Activated CD4-positive, alpha-beta T cell treated with anti-CD3 and anti-CD28 coated beads, Interleukin-2, amount 50 U/mL, for 24 hours (primary cell): Measurements from ENCODE around the gene C6orf58.
"Not testable (repeated sequence)": the region's sequence is repeated elsewhere in the genome, so short reads cannot be mapped to it uniquely, and the experiment has no call there.

Source experiments
- DNase-seq, 2 donors: peaks; one replicate each; pipeline ENCODE4 v3.0.0-alpha.2; 2020; ENCODE audit warnings: low read depth in 1 of 2, low spot score in 1 of 2

C6orf58 gene

GRCh38 chr6:127590344-127590743 is 13.4 kb downstream of the C6orf58 start:
- DNase-seq: no peak

GRCh38 chr6:127592964-127593363 is 16.0 kb downstream of the C6orf58 start:
- no peak for DNase-seq

DNA sequence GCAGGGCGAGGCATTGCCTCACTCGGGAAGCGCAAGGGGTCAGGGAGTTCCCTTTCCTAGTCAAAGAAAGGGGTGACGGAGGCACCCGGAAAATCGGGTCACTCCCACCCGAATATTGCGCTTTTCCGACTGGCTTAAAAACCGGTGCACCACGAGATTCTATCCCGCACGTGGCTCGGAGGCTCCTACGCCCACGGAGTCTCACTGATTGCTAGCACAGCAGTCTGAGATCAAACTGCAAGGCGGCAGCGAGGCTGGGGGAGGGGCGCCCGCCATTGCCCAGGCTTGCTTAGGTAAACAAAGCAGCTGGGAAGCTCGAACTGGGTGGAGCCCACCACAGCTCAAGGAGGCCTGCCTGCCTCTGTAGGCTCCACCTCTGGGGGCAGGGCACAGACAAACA is 16.5 kb downstream of the C6orf58 start:
- not testable (repeated sequence) for DNase-seq

GRCh38 chr6:127606131-127606562 is 29.2 kb downstream of the C6orf58 start:
- no peak for DNase-seq

DNA sequence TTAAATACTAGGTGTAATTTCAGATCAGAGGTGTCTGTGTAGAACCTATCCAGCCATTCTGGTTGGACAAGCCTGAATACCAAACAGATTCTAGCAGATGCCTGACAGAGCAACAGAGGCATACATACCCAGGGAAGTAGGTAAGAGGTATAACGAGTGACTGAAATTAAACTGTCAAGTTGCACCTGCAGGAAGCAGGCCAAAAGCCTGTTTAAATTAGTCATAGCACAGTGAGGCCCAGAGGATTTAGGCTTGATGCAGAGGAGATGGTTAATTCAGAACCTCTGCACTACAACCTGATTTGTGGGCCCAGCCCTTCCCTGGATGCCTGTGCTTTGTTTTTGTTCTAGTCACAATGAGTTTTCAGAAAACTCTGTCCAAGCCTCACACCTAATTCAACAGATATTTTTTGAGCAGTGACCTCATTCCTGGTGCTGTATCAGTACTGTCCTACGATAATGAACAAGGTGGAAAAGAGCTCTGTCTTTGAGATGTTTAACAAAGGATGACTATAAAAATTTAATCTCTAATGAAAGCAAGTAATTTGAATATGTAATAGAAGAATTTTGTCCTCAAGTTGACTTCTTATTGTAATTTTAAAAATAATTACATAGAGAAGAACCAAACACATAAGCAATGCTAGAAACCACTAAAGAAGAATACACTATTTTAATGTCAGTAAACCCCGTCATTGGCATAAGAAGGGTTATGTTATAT is 31.7 kb downstream of the C6orf58 start:
- no peak for DNase-seq

DNA sequence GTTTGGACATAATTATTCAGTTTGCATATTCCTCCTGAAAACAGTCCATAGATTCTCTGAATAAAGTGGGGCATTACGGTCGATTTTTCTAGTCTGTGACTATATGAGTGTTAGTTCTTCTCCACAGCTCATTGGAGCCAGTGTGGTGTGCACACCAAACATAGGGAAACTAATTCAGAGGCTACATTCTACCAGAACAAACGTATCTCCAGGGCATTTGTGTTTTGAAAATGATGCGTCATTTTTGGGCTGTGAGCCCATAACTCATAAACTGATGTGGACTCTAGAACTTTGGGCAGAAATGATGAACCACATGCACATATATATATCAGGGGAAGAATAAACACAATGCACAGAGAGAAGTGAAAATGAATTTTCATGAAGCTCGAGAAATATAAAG is 41.8 kb downstream of the C6orf58 start:
- no peak for DNase-seq

- no peak for DNase-seq
These were observed 53.8 kb downstream of the C6orf58 start for GRCh38 chr6:127630800-127631199.

- DNase-seq: no peak
These were observed 57.2 kb downstream of the C6orf58 start for GRCh38 chr6:127634178-127634577.

DNA sequence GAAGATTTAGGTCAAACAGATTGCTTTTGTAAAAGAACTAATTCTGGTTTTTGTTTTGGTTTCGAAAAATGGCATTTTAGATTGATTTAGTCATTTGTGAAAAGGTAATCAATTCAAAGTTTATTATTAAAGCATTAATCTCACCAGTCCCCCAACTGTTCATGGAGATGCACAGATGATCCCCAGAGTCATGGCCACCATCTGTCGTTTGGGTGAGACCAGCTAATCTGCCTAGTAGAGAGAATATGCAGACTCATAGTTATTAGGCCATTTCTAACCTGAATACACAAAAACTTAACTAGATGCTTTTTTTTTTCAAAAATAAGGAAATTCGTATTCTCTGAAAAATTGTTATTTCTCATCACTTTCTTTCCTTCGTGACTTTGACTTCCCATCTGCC is 58.1 kb downstream of the C6orf58 start:
- DNase-seq: no peak

- DNase-seq: no peak
These were observed 60.9 kb downstream of the C6orf58 start for GRCh38 chr6:127637830-127638409.
